CD14-positive monocyte (primary cell): ENCODE results near the gene PNPO. TPM values are rescaled to one million over a fixed set of nuclear protein-coding genes. Genes with fewer than 3 reads are reported as not detected.

Source experiments
- DNase-seq, 3 donors: peaks; one replicate each; pipeline ENCODE4 v3.0.0-alpha.2; 2011 to 2022
- H2AFZ ChIP-seq: 2 replicates; pipeline ENCODE4 v1.6.0; 2012; ENCODE audit warnings: mild to moderate bottlenecking, low read depth, low read length, inconsistent platforms; ENCODE audit not compliant: insufficient read depth, poor library complexity, severe bottlenecking
- H3K27ac ChIP-seq, 2 donors: 1 replicate in 1 of 2; 2 replicates in 1 of 2; pipeline ENCODE4 v1.5.1; 2012 to 2013; ENCODE audit warnings: low read length in 2 of 2, control low read depth in 1 of 2, inconsistent platforms in 1 of 2, low read depth in 1 of 2, mild to moderate bottlenecking in 1 of 2
- H3K27me3 ChIP-seq, 2 donors: one replicate each; pipeline versions ENCODE4 v1.6.0 to v1.6.1; 2011 to 2013; ENCODE audit warnings: low read length in 2 of 2; ENCODE audit not compliant: control insufficient read depth in 2 of 2, insufficient read depth in 2 of 2
- H3K36me3 ChIP-seq, 2 donors: replicated peaks in 1 of 2; 1 replicate in 1 of 2; 2 replicates in 1 of 2; pipeline versions ENCODE4 v1.5.1 to v1.6.1; 2012 to 2013; ENCODE audit warnings: low read length in 2 of 2, control low read depth in 1 of 2, inconsistent platforms in 1 of 2, mild to moderate bottlenecking in 1 of 2; ENCODE audit not compliant: insufficient read depth in 2 of 2, control insufficient read depth in 1 of 2
- H3K4me1 ChIP-seq, 2 donors: 1 replicate in 1 of 2; 2 replicates in 1 of 2; pipeline versions ENCODE4 v1.5.1 to v1.6.1; 2012 to 2013; ENCODE audit warnings: low read length in 2 of 2, control low read depth in 1 of 2, inconsistent platforms in 1 of 2, mild to moderate bottlenecking in 1 of 2, moderate library complexity in 1 of 2; ENCODE audit not compliant: insufficient read depth in 2 of 2, control insufficient read depth in 1 of 2
- H3K4me2 ChIP-seq: replicated peaks from 2 replicates; pipeline ENCODE3; 2012; ENCODE audit warnings: low read length, moderate library complexity, mild to moderate bottlenecking; ENCODE audit not compliant: poor library complexity, severe bottlenecking; ENCODE audit errors: extremely low read depth
- H3K4me3 ChIP-seq, 3 experiments: fragments of 200-600 bp in 1 of 3; sonication (generic) in 1 of 3; replicated peaks in 1 of 3; 1 replicate in 2 of 3; 2 replicates in 1 of 3; pipeline ENCODE4 v1.5.1; 2011 to 2013; ENCODE audit warnings: low read length in 3 of 3, mild to moderate bottlenecking in 3 of 3, control low read depth in 2 of 3, low read depth in 2 of 3, inconsistent platforms in 1 of 3, moderate library complexity in 1 of 3
- H3K79me2 ChIP-seq: 2 replicates; pipeline ENCODE4 v1.6.0; 2012; ENCODE audit warnings: mild to moderate bottlenecking, control low read depth, inconsistent platforms, low read length, moderate library complexity; ENCODE audit not compliant: insufficient read depth
- H3K9ac ChIP-seq: 2 replicates; pipeline ENCODE4 v1.6.0; 2017; ENCODE audit warnings: low read length, mild to moderate bottlenecking; ENCODE audit not compliant: insufficient read depth, poor library complexity, severe bottlenecking
- H3K9me3 ChIP-seq, 2 donors: replicated peaks in 1 of 2; 1 replicate in 1 of 2; 2 replicates in 1 of 2; pipeline versions ENCODE4 v1.5.1 to v1.6.1; 2012 to 2013; ENCODE audit warnings: low read length in 2 of 2, control low read depth in 1 of 2; ENCODE audit not compliant: control insufficient read depth in 1 of 2, insufficient read depth in 1 of 2
- H4K20me1 ChIP-seq: 2 replicates; pipeline ENCODE4 v1.6.0; 2012; ENCODE audit warnings: mild to moderate bottlenecking, low read length, control low read depth, moderate library complexity; ENCODE audit not compliant: insufficient read depth
- H3K27ac Mint-ChIP-seq, 7 donors: one replicate each; pipeline ENCODE4 v1.8.0; 2020; ENCODE audit warnings: mild to moderate bottlenecking in 7 of 7, mixed read lengths in 7 of 7, moderate library complexity in 6 of 7, inconsistent platforms in 2 of 7
- H3K27me3 Mint-ChIP-seq, 3 donors: one replicate each; pipeline ENCODE4 v1.8.0; 2021 to 2022; ENCODE audit warnings: low read depth in 3 of 3, mild to moderate bottlenecking in 3 of 3, mixed read lengths in 3 of 3, moderate library complexity in 3 of 3, inconsistent platforms in 1 of 3
- H3K36me3 Mint-ChIP-seq, 2 donors: one replicate each; pipeline ENCODE4 v1.8.0; 2020; ENCODE audit warnings: mixed read lengths in 2 of 2, inconsistent platforms in 1 of 2, mild to moderate bottlenecking in 1 of 2
- H3K4me1 Mint-ChIP-seq: one replicate; pipeline ENCODE4 v1.8.0; 2020; ENCODE audit warnings: mild to moderate bottlenecking, mixed read lengths
- H3K4me3 Mint-ChIP-seq, 2 donors: one replicate each; pipeline ENCODE4 v1.8.0; 2020; ENCODE audit warnings: mild to moderate bottlenecking in 2 of 2, mixed read lengths in 2 of 2, moderate library complexity in 1 of 2
- H3K9me3 Mint-ChIP-seq, 7 donors: one replicate each; pipeline ENCODE4 v1.8.0; 2020 to 2022; ENCODE audit warnings: mixed read lengths in 7 of 7, mild to moderate bottlenecking in 6 of 7, moderate library complexity in 6 of 7, inconsistent platforms in 2 of 7
- CTCF ChIP-seq: fragments of 200-600 bp; IDR thresholded peaks from one replicate; pipeline ENCODE4 v1.8.0; 2022; ENCODE audit warnings: antibody characterized with exemption, mild to moderate bottlenecking
- WGBS: methylation state at CpG from one replicate; pipeline ENCODE4 v1.1.5; 2013; ENCODE audit warnings: missing lambda C conversion rate; ENCODE audit not compliant: insufficient coverage; 5-methylcytosine and 5-hydroxymethylcytosine counted together
- intact Hi-C, 2 donors: fragments of 100-400 bp; cut with micrococcal nuclease; formaldehyde crosslinking; loops; one replicate each; pipeline versions ENCODE4 v1.15.0 to v1.15.1; 2023
- polyA plus RNA-seq, 3 donors: library from polyadenylated mRNA; depleted of rRNA in 1 of 3; unstranded in 2 of 3; stranded (reverse) in 1 of 3; fragments of 300-500 nt in 2 of 3; fragments of >200 nt in 1 of 3; fragmentation: Illumina TruSeq in 2 of 3; gene quantifications; 1 replicate in 2 of 3; 2 replicates in 1 of 3; pipeline ENCODE4 v1.2.3, GENCODE V29; 2012 to 2021

The PNPO gene
- polyA plus RNA-seq, 3 donors, result 13.2 to 34.2 (median 29.7) TPM

- Histone ChIP-seq H3K4me3 (peak overlapping the region; percentile 19 to 99 (median 21)), H3K27me3 (no peaks in the 10 kb centered on the region), H2AFZ (peak overlapping the region; percentile 99), H3K27ac (no peak overlapping the region), H3K4me2 (peak overlapping the region; percentile 89), H3K9ac (no peak overlapping the region), H3K9me3 (no peaks in the 10 kb centered on the region), H3K4me1 (peaks cover 20 to 22% of the 10 kb centered on the region in 2 donors), H3K79me2 (peaks cover 31% of the 10 kb centered on the region), H4K20me1 (no peaks in the 10 kb centered on the region), H3K36me3 (peaks cover 16 to 22% of the 10 kb centered on the region in 2 donors)
- intact Hi-C loops, result loop anchor here in 1 of 2 donors (5.0 to 10.0 kb wide), 2 partner anchors 128 to 135 kb away; partner anchors contain the start of genes CBX1, SCRN2 and SNX11
- H3K27me3 Mint-ChIP-seq, result peaks cover 2% of the 10 kb centered on the region in 3 donors
- peaks cover 0 to 2% (median 0%) of the 10 kb centered on the region in 7 donors for H3K9me3 Mint-ChIP-seq
- no peak for TF ChIP-seq CTCF
- WGBS, result 67% methylated on average over 10 of the region's 15 CpGs
- H3K4me1 Mint-ChIP-seq, result peaks cover 23% of the 10 kb centered on the region
- H3K27ac Mint-ChIP-seq, result peak overlapping the region in 5 of 7 donors; percentile 1 to 61 (median 17)
- H3K36me3 Mint-ChIP-seq, result peaks cover 20% of the 10 kb centered on the region in 2 donors
- peak overlapping the region; percentile 88 to 91 for H3K4me3 Mint-ChIP-seq
- no peak for DNase-seq
These were observed 28.8 kb downstream of the PNPO start for GRCh38 chr17:47969930-47970724.

- H3K36me3 Mint-ChIP-seq, result peaks cover 28% of the 10 kb centered on the region in 2 donors
- H4K20me1 ChIP-seq, result peaks cover 6% of the 10 kb centered on the region
- under 1% methylated on average over 58 of the region's 62 CpGs for WGBS
- H3K4me2 ChIP-seq, result peak within 1 kb of the TSS; percentile 89
- peaks cover 2% of the 10 kb centered on the region in 3 donors for H3K27me3 Mint-ChIP-seq
- H2AFZ ChIP-seq, result peak within 1 kb of the TSS; percentile 99
- H3K27ac ChIP-seq, result peak within 1 kb of the TSS; percentile 43 to 85
- peaks cover 0 to 2% (median 0%) of the 10 kb centered on the region in 7 donors for H3K9me3 Mint-ChIP-seq
- H3K4me3 ChIP-seq, result peak within 1 kb of the TSS; percentile 63 to 99 (median 98)
- H3K4me3 Mint-ChIP-seq, result peak within 1 kb of the TSS; percentile 91 to 94
- TF ChIP-seq CTCF, result peak; percentile 97
- H3K79me2 ChIP-seq, result peaks cover 31% of the 10 kb centered on the region
- peak within 1 kb of the TSS; percentile 75 to 95 (median 88) for H3K27ac Mint-ChIP-seq
- peaks cover 20 to 22% of the 10 kb centered on the region in 2 donors for H3K4me1 ChIP-seq
- H3K9ac ChIP-seq, result peak within 1 kb of the TSS; percentile 86
- peak; percentile 98 to 100 (median 99) for DNase-seq
- peaks cover 24 to 30% of the 10 kb centered on the region in 2 donors for H3K36me3 ChIP-seq
- H3K9me3 ChIP-seq, result no peaks in the 10 kb centered on the region
- intact Hi-C loops, result loop anchor here in 1 of 2 donors (1.0 to 10.0 kb wide), 3 partner anchors 76 to 134 kb away; partner anchors contain the start of genes CBX1, SCRN2 and SNX11
- H3K27me3 ChIP-seq, result no peaks in the 10 kb centered on the region
- peaks cover 23% of the 10 kb centered on the region for H3K4me1 Mint-ChIP-seq
These were observed 29.5 kb downstream of the PNPO start, which contains the start of gene CDK5RAP3 for GRCh38 chr17:47970725-47971499. CDK5RAP3 (plus strand) TSS chr17:47971113; CDS start chr17:47971147, 34 bp downstream.
